ENCODE data around the gene EEFSEC. TPM values are rescaled to one million over a fixed set of nuclear protein-coding genes. Genes with fewer than 3 reads are reported as not detected.

EEFSEC gene
- polyA plus RNA-seq, 1 donor, result 17.1 TPM

DNA sequence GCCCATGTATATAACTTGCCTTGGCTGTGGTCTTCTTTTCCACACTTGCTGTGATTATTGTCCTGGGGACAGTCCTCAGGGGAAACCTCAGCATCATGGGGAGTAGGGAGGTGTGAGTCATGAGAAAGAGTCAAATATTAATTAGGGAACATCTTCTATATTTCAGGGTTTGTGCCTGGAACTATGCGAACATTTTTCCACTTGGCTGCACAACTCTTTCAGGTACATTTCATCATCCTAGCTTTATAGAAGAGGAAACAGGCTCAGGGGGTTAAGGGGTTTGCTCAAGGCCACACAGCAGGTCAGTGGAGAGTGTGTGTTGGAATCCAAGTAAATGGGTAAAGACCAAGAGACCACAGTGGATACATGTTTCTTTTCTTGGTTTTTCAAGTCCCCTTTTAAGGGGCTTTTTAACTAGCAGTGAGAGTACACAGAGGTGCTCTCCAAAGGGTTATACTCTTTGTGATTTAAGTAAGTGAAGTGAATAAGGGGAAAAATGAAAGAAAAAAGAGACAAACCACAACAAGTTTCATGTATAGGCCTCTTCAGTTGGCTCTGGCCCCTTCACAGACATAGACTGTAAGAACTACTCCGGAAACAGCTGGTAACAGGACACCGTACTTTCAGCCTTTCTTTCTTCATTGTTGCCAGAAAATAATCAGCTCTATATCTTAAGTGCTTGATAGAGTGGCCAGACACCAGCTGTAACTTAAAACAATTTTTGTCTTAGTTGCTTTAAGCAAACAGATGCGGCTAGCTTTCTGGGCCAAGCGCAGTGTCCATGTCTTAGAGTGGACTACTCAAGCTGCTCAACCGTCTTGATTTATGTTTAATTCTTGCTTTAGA, 64.6 kb downstream of the EEFSEC start:
- no peak for DNase-seq (ENCODE audit: low read depth)

DNA sequence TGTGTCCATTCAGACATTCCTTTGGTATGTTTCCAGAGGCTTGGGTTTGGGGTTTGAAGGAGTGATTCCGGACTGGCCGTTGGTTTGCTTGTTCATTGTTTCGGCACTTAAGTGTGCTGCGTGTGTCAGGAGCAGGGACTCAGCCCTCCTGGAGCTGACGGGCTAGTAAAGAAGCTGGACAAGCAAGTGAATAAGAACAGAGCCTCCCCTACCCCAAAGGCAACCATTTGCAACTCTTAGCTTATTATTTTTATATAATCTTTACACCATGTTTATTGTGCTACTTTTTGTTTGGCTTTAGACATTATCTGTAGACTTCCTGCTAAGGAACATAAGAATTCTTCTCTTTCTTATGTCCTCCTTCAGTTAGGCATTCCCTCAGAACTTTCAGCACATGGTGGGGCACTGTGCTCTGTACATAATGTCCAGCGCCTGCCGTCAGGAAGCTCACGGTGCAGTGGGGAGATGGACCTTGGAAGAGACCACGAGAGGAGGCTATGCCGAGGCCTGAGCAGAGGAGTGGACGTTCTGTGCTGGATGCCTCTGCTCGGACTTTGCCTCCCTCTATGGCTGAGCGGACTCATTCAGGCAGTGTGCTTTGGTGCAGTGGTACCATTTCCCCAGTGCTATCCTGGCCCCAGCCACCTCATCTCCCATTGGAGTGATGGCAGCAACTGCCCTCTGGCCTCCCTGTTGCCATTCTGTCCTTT, 65.4 kb downstream of the EEFSEC start:
- no peak for DNase-seq (ENCODE audit: low read depth)

DNA sequence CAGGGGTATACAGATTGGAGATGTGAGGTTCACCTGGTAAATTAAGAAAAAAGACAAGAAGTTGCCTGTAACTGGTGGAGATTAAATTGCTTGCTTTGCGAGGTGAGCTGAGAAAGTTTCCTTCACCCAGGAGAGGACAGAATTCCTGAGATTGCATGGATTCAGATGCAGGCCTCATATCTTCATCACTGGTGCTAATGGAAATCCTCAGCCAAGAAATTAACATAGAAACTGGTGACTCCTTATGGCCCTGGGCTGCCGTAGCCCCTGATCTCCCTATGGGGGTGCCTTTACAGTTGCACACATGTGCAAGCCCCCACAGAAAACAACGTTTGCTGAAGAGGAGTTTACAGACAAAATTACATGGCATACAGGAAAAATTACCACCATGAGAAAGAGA, 68.0 kb downstream of the EEFSEC start:
- no peak for DNase-seq (ENCODE audit: low read depth)

GRCh38 chr3:128222796-128223385, 69.6 kb downstream of the EEFSEC start:
- no peak for DNase-seq (ENCODE audit: low read depth)

DNA sequence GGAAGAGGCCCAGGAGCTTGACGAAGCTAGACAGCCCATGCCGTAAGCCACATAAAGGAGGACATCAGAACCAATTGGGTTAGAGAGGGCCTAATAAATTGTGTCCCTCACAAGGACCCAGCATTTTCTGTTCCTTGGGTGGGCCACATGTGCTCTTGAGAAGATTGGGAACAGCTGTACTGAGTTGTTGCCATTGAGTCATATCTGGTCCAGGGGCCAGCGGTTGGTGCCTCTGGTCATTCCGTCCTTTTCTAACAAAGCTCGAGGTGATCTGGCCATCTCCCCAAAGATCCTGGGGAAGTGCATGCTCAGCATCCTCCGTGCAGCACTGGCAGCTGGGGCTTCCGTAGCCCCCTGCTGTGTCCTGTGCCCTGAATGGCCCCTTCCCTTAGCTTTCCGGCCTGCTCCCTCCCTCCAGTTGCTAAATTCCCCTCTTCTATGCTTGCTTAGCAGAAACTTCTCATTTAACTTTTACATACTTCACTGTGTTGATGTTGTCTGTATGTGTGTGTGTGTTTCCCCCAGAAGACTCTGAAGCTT, 73.0 kb downstream of the EEFSEC start:
- DNase-seq (ENCODE audit: low read depth), result no peak

DNA sequence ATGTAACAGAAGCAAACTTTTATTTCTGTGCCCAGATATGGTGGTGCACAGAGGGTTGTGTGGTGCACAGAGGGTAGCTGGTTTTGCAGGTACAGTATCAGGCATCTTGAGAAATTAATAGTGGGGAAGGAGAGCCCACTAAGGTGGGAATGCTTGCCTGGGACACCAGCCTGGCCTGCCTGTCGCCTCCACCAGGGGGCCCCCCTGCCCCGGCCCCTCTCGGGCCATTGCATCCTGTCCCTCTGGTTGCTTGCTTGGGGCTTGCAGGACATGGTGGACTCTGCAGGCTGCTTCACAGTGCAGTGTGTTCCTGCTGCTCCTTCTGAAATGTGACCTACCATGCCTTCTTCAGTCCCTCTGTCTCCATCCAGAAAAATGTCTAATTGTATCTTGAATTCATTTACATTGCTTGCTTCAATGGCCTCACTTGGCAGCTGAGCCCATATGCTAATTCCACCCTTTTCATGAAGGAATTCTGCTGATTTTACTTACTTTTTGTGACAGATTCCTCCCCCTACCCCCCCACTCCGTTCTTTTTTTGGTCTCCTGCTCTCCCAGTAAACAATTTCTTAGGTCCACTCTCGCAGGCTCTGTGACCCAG, 73.6 kb downstream of the EEFSEC start:
- DNase-seq (ENCODE audit: low read depth), result no peak

- no peak for DNase-seq (ENCODE audit: low read depth)
Observed at GRCh38 chr3:128227507-128227906, 74.2 kb downstream of the EEFSEC start.

GRCh38 chr3:128228366-128228910, 75.2 kb downstream of the EEFSEC start:
- no peak for DNase-seq (ENCODE audit: low read depth)

- no peak for DNase-seq (ENCODE audit: low read depth)
Observed at GRCh38 chr3:128229106-128229857, 76.0 kb downstream of the EEFSEC start.

DNA sequence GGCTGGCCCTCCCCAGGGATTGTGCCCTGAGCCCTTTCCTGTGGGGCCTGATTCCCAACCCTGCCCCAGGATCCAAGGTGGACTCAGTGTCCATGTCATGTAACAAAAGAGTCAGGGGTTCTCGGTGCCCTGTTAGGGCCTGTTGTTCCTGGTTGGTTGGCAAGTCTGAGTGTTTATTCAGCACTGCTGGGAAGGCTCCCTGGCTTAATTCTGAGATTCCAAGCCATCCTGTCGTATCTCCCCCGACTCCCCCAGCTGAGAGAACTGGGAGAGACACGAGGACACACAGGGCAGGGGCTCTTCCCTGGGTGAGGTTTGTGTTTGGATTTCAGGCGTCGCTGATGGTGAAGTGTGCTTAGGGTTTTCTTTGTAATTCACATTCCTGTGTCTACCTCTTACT, 78.3 kb downstream of the EEFSEC start:
- DNase-seq (ENCODE audit: low read depth), result no peak

- no peak for DNase-seq (ENCODE audit: low read depth)
Observed at GRCh38 chr3:128232376-128233178, 79.3 kb downstream of the EEFSEC start.

- DNase-seq (ENCODE audit: low read depth), result no peak
Observed at GRCh38 chr3:128235207-128235926, 82.1 kb downstream of the EEFSEC start.

DNA sequence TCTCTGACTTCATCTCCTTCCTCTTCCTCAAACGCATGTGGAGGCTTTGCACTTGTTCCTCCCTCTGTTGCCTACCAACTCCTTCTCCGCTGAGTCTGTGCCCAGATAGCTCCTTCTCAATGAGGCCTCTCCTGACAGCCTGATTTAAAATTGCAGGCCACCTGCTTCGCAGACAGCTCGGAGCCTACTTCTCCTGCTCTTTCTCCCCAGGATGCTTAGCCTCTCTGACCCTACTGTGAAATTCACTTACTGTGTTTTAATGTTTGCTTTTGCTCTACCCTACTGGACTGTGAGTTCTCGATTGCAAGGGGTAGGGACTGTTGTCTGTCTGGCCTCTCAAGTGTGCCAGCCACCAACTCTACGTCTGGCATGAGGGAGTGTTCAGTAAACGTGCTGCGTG, 83.4 kb downstream of the EEFSEC start:
- DNase-seq (ENCODE audit: low read depth), result no peak

DNA sequence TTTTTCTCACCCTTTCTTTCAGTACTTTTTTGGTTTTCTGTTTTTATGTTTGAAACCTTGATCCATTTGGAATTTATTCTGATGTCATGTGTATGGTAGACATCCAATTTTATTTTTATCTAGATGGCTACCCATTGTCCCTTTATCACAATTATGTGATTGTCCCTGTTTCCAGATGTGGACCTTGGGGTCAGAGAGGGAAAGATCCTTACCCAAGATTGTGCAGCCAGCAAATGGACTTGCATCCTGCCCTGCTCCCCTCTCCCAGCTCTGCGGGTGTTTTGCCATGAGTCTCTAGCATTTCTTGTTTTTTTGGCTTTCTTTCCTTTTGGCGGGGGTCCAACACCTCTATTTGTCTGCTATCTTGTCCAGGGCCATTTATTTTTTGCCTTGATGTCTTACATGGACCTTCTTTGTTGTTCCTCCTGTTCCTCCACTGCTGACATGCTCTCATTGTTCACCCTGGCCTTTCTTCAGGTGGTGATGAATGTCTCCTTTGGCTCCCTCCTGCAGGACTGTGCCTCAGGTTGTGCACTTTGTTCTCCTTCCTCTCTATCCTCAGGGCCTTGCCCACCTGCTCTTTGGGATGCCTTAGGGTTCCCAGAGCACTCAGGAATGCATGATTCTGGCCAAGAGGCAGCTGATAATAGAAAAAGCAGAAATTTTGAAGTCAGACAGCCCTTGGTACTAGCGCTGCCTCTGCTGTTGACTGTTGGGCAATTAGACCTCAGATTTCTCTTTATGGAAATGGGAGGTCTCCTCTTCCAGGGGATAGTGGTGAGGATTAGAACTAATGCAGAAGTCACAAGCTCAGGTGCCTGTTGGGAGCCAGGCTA, 84.3 kb downstream of the EEFSEC start:
- no peak for DNase-seq (ENCODE audit: low read depth)

GRCh38 chr3:128238184-128238489, 84.9 kb downstream of the EEFSEC start:
- DNase-seq (ENCODE audit: low read depth), result no peak

- DNase-seq (ENCODE audit: low read depth), result no peak
Observed at GRCh38 chr3:128239304-128239703, 86.0 kb downstream of the EEFSEC start.

- no peak for DNase-seq (ENCODE audit: low read depth)
Observed at GRCh38 chr3:128240232-128240631, 87.0 kb downstream of the EEFSEC start.

GRCh38 chr3:128241741-128242140, 88.5 kb downstream of the EEFSEC start:
- no peak for DNase-seq (ENCODE audit: low read depth)

All from forelimb muscle (tissue), 1 donor.